Bone marrow (tissue), 2 donors: ENCODE measurements around the gene RAD9A.

Source experiments
- DNase-seq, 2 donors: peaks; one replicate each; lab custom pipeline; 2025; lab: John Stamatoyannopoulos, UW

The RAD9A gene

DNA sequence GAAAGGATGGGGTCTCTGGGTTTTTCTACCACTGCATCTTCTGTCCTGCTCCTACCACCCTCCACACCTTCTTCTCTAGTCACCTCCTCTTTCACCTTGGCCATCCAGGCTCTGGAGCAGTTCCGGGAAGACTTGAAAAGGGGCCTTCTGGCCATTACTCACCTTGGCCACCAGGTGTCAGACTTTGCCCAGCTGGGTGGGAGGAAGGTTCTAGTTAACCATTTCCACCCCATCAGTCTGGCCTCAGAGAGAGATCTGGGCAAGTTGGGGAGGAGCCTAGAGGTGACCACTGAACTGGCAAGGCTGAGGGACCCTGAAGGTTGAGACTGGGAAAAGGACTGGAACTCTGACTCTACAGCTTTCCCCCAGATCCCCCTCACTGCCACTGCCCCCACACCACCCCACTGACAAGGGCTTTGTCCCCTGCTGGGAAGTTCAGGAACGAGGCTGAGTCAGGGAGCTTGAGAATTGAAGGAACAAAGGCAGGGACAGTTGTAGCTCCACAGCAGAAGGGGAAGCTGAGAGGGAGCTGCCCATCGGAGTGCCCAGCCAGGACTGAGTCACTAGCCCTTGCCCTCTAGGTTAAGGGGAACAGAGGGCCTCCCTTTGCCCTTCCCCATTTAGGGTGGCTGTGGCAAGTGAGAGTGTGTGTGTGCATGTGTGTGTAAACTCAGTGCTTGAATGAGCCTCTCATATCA, 34.8 kb upstream of the RAD9A start:
- peak; percentile 58 to 73 for DNase-seq

- DNase-seq, result no peak
Measured at GRCh38 chr11:67357831-67358670, 33.7 kb upstream of the RAD9A start.

DNA sequence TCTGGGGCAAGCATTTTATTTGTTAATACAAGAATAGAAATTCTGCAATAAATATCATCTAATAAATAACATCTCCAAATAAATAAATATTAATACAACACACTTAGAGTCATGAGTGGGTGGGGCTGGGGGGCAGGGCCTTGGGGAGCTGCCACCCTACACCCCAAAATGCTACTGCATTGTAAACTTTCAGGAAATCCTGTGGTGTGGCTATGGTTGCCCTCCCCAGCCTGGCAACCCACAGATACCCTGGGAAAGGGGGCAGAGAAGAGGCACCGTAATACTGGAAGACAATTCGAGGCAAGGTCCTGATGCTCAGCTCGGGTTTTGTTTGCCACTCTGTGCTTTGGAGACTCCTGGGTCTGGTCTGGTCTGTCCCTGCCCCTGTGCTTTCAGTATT, 27.6 kb upstream of the RAD9A start:
- DNase-seq, result no peak

DNA sequence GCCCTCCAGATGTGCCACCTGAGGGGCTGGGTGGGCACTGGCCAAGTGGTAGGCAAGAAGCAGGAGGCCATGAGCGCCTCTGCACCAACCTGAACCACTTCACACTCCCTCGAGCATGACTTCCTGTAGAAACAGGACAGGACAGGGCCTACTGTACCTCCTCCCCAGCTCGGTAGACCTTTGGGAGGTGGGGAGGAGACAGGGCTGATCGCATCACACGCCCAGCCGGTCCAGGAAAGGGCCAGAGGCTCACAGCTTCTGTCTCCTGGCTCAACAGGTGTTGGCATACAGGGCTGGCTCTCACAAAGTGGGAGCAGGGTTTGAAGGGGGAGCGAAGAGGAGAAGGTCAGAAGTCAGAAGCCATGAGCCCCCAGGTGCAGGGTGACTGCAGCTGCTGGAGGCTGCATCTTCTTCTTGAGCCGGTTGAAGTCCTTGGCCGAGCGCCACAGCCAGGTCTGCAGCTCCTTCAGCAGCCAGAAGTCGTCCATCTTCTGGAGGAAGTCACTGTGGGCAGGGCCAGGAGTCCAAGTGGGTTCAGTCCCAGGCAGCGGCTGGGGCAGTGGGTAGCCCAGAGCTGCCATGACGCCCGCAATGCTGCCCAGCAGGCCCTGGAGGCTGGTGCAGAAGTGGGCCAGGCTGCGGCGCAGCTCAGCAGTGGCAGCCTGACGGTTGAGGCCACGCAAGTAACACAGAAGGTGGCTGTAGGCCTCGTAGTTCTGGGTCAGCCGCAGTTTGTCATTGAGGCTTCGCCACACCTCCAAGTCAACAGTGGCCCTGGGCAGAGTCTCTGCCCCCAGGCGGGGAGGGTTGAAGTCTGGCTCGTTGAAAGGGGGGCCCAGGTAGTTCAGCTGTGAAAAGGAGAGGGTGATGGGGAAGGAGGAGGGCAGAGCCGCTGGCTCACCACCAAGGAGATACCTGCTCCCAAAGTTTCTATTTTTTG, 26.7 kb upstream of the RAD9A start:
- DNase-seq, result no peak

- DNase-seq, result no peak
Measured at GRCh38 chr11:67365736-67366444, 25.9 kb upstream of the RAD9A start.

- DNase-seq, result no peak
Measured at GRCh38 chr11:67366546-67366945, 25.2 kb upstream of the RAD9A start.

GRCh38 chr11:67366961-67367760, 24.6 kb upstream of the RAD9A start:
- no peak for DNase-seq

GRCh38 chr11:67367761-67368227, 24.0 kb upstream of the RAD9A start:
- no peak for DNase-seq

- DNase-seq, result no peak
Measured at GRCh38 chr11:67368621-67369020, 23.2 kb upstream of the RAD9A start.

DNA sequence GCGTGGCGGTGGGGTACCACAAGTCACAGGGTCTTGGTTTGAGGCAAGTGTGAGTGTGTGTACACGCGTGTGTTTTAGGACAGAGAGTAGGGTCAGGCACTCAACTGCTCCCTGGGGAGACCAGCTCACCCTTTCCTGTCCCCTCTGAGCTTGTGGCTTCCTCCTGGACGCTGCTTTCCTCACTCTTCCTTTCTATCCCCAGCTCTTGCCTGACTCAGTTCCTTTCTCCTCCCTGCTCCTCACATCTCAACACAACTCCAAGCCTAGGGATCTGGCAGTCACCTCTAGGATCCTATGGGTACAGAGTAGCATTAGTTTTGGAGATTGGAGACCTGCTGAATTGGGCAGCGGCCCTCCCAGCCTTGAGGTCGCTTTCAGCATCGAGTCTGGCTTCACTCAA, 22.5 kb upstream of the RAD9A start:
- no peak for DNase-seq

DNA sequence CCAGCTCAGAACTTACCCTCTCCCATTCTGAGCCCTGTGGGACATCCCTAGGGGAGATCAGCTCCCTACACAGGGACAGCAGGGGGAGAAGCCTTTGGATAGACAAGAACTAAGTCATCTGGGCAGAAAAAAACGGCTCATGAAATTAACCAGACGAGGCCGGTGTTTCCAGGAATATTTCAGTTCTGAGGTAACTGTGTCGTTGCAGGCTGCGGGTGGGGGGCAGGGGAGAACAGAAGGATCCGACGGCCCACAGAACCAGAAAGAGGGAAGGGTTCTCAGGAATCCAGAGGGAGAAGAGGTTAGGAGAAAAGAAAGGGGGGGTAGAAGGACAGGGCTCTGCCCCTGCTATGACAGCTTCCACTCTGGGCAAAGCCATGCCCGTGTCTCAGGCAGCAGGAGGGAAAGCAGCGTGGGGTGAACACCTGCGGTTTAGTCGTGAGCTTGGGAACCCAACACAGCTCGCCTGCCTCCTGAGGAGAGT, 21.9 kb upstream of the RAD9A start:
- no peak for DNase-seq

GRCh38 chr11:67370351-67371076, 21.3 kb upstream of the RAD9A start:
- DNase-seq, result no peak

- peak; percentile 41 to 57 for DNase-seq
Measured at GRCh38 chr11:67371189-67371910, 20.4 kb upstream of the RAD9A start.

- no peak for DNase-seq
Measured at GRCh38 chr11:67371911-67372320, 19.9 kb upstream of the RAD9A start.

- DNase-seq, result no peak
Measured at GRCh38 chr11:67372321-67372992, 19.3 kb upstream of the RAD9A start.

- DNase-seq, result peak in 1 of 2 donors; percentile 31
Measured at GRCh38 chr11:67372993-67373647, 18.7 kb upstream of the RAD9A start, which contains the start of gene CLCF1. Gene CLCF1, minus strand, starts transcription at chr11:67373598. Its CDS starts 59 bp downstream, at chr11:67373539.

DNA sequence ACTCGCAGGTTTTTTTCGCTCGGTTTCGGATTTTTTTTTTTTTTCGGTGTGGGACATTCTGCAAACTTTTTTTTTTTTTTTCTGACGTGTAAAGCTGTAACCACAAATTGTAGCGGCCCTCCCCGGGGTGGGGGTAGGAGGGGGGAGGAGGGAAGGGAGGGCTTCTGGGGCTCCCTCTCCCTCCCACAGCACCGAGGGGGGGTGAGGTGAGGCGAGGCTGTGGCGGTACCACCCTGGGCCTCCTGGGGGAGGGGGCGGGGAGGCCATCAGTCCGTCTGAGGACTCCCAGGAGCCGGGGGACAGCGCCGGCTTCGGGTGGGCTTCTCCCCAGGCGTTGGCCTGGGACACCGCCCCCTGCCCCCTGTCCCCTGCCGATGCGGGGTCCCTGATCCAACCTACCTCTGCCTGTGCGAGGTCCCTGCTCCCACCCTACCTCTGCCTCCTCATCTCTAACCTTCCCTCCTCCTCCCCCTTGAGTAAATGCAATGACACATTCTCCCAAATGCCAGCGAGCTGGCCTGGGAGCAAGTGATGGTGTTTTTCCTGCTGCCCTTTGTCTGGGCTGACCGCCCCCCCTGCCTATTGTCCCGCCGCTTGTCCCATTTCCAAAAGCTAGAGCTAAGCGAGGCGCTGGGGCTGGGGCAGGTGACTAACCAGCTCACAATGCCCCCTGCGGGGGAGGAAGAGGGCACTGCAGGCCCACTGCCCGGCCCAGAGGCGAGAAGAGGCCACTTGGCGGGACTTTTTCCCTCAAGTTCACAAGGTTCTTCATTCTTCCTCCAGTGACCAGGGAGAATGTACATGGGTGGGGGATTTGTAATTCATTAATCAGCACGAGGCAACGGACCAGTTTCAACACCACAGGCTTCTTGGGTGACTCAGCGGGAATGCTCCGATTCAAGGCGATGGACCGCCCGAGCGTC, 17.9 kb upstream of the RAD9A start:
- peak; percentile 44 to 64 for DNase-seq
